ENCODE data around the gene LCN6. TPM values are rescaled to one million over a fixed set of nuclear protein-coding genes. Genes with fewer than 3 reads are reported as not detected.
"Not testable (repeated sequence)": the region's sequence is repeated elsewhere in the genome, so short reads cannot be mapped to it uniquely, and the experiment has no call there.

The LCN6 gene
- total RNA-seq, 1 donor from 2014 or later, result not detected

GRCh38 chr9:136760834-136761544, 12.7 kb upstream of the LCN6 start:
- H3K79me2 ChIP-seq (ENCODE audit: insufficient read depth, low read length); H3K4me1 ChIP-seq (ENCODE audit: insufficient read depth, low read length); H3K36me3 ChIP-seq (ENCODE audit: insufficient read depth, low read length); H3K27ac ChIP-seq (ENCODE audit: low read depth, low read length); FAIRE-seq; H2AFZ ChIP-seq (ENCODE audit: low read depth, low read length); H3K9me3 Mint-ChIP-seq (ENCODE audit: unreplicated experiment); H3K4me3 ChIP-seq (ENCODE audit: insufficient read depth, low read depth, low read length); H3K36me3 Mint-ChIP-seq (ENCODE audit: low read depth, unreplicated experiment); H3K27ac Mint-ChIP-seq (ENCODE audit: unreplicated experiment); H3K9ac ChIP-seq (ENCODE audit: low read length); H3K4me3 Mint-ChIP-seq (ENCODE audit: unreplicated experiment); H3K27me3 ChIP-seq (ENCODE audit: insufficient read depth, low read length); H4K20me1 ChIP-seq (ENCODE audit: insufficient read depth, low read length); H3K27me3 Mint-ChIP-seq (ENCODE audit: low read depth, unreplicated experiment); H3K4me1 Mint-ChIP-seq (ENCODE audit: low read depth, unreplicated experiment); H3K9me3 ChIP-seq (ENCODE audit: insufficient read depth, low read depth, low read length): not testable (repeated sequence)
- TF ChIP-seq CTCF (IDR thresholded peaks at IDR 0.05; ENCODE audit: insufficient read depth, low read depth, low read length), result peak; percentile 47
- DNase-seq (ENCODE audit: low read depth), result peak; percentile 39
- peak overlapping the region; percentile 33 for H3K4me2 ChIP-seq (ENCODE audit: low read length)

- H3K27ac ChIP-seq (ENCODE audit: low read depth, low read length), result no peak overlapping the region
- no peaks in the 10 kb centered on the region for H3K36me3 ChIP-seq (ENCODE audit: insufficient read depth, low read length)
- H3K36me3 Mint-ChIP-seq (ENCODE audit: low read depth, unreplicated experiment), result peaks cover 2% of the 10 kb centered on the region
- FAIRE-seq (no peak), DNase-seq (ENCODE audit: low read depth) (no peak)
- H3K27me3 ChIP-seq (ENCODE audit: insufficient read depth, low read length), result peaks cover 3% of the 10 kb centered on the region
- H3K9me3 Mint-ChIP-seq (ENCODE audit: unreplicated experiment), result peaks cover 6% of the 10 kb centered on the region
- no peak overlapping the region for H3K27ac Mint-ChIP-seq (ENCODE audit: unreplicated experiment)
- no peak overlapping the region for H3K4me3 Mint-ChIP-seq (ENCODE audit: unreplicated experiment)
- no peak overlapping the region for H3K4me2 ChIP-seq (ENCODE audit: low read length)
- no peaks in the 10 kb centered on the region for H4K20me1 ChIP-seq (ENCODE audit: insufficient read depth, low read length)
- H3K4me3 ChIP-seq (ENCODE audit: insufficient read depth, low read depth, low read length), result no peak overlapping the region
- no peak overlapping the region for H2AFZ ChIP-seq (ENCODE audit: low read depth, low read length)
- H3K4me1 Mint-ChIP-seq (ENCODE audit: low read depth, unreplicated experiment), result no peaks in the 10 kb centered on the region
- H3K9ac ChIP-seq (ENCODE audit: low read length), result no peak overlapping the region
- no peak for TF ChIP-seq CTCF (IDR thresholded peaks at IDR 0.05; ENCODE audit: insufficient read depth, low read depth, low read length)
- no peak for TF ChIP-seq EZH2 (IDR thresholded peaks at IDR 0.05; ENCODE audit: insufficient read depth, low read length)
- peaks cover 8% of the 10 kb centered on the region for H3K9me3 ChIP-seq (ENCODE audit: insufficient read depth, low read depth, low read length)
- H3K27me3 Mint-ChIP-seq (ENCODE audit: low read depth, unreplicated experiment), result peaks cover 2% of the 10 kb centered on the region
- H3K4me1 ChIP-seq (ENCODE audit: insufficient read depth, low read length), result no peaks in the 10 kb centered on the region
- H3K79me2 ChIP-seq (ENCODE audit: insufficient read depth, low read length), result no peaks in the 10 kb centered on the region
Observed at GRCh38 chr9:136760424-136760823, 12.1 kb upstream of the LCN6 start.

Measured in astrocyte (in vitro differentiated cells and primary cell).